SK-N-SH treated with all-trans-retinoic acid at 6 μM for 48 hours (cell line): ENCODE data around the gene MKI67.

Experiments
- ISL1 ChIP-seq: fragments of 250-450 bp; sonication (Bioruptor Pico); IDR thresholded peaks from 2 replicates; pipeline ENCODE4 v2.1.2; 2022; ENCODE audit warnings: mild to moderate bottlenecking, moderate library complexity
- PATZ1 ChIP-seq: fragments of 250-450 bp; sonication (Bioruptor Pico); IDR thresholded peaks from 2 replicates; pipeline ENCODE4 v1.8.0; 2020; ENCODE audit warnings: mild to moderate bottlenecking, moderate library complexity, borderline replicate concordance
- RARB ChIP-seq: fragments of 250-450 bp; sonication (Bioruptor Pico); IDR thresholded peaks from 2 replicates; pipeline ENCODE4 v1.8.0; 2021; ENCODE audit warnings: mild to moderate bottlenecking, moderate library complexity
- SNAI2 ChIP-seq: fragments of 250-450 bp; sonication (Bioruptor Pico); IDR thresholded peaks from 2 replicates; pipeline ENCODE4 v1.5.0; 2020; ENCODE audit warnings: mild to moderate bottlenecking, moderate library complexity
- ZFP30 ChIP-seq: fragments of 450-650 bp; formaldehyde crosslinking; IDR thresholded peaks from 2 replicates; pipeline ENCODE4 v1.5.0; 2022; ENCODE audit warnings: mild to moderate bottlenecking, moderate library complexity
- ZNF8 ChIP-seq: fragments of 450-650 bp; formaldehyde crosslinking; IDR thresholded peaks from 2 replicates; pipeline ENCODE4 v1.5.0; 2020; ENCODE audit warnings: mild to moderate bottlenecking, moderate library complexity

- TF ChIP-seq ISL1 (CRISPR knock-in tag) (no peak), RARB (CRISPR knock-in tag) (no peak), ZNF8 (CRISPR knock-in tag) (no peak), ZFP30 (CRISPR knock-in tag) (no peak), PATZ1 (no peak), SNAI2 (CRISPR knock-in tag) (no peak)
These were observed 62.5 kb downstream of the MKI67 start for GRCh38 chr10:128063736-128064107.
